Esophagus squamous epithelium (tissue), 5 donors: Measurements from ENCODE around the gene HMX3. TPM values are rescaled to one million over a fixed set of nuclear protein-coding genes. Genes with fewer than 3 reads are reported as not detected.

ENCODE experiments used
- DNase-seq: peaks from one replicate; lab custom pipeline; 2025; lab: John Stamatoyannopoulos, UW
- H3K27ac ChIP-seq, 4 donors: fragments of 200-600 bp; sonication (generic); one replicate each; pipeline ENCODE4 v1.5.1; 2016 to 2019; ENCODE audit warnings: mild to moderate bottlenecking in 1 of 4
- H3K27me3 ChIP-seq, 4 donors: fragments of 200-600 bp; sonication (generic); 1 replicate in 3 of 4; 2 replicates in 1 of 4; pipeline versions ENCODE4 v1.5.1 to v1.6.0; 2017 to 2021; ENCODE audit warnings: antibody characterized with exemption in 1 of 4
- H3K36me3 ChIP-seq, 3 donors: fragments of 200-600 bp; sonication (generic); one replicate each; pipeline ENCODE4 v1.5.1; 2016 to 2019
- H3K4me1 ChIP-seq, 3 donors: fragments of 200-600 bp; sonication (generic); one replicate each; pipeline ENCODE4 v1.5.1; 2017 to 2019
- H3K4me3 ChIP-seq, 4 donors: fragments of 200-600 bp; sonication (generic); 1 replicate in 3 of 4; 2 replicates in 1 of 4; pipeline ENCODE4 v1.5.1; 2016 to 2019; ENCODE audit warnings: mild to moderate bottlenecking in 2 of 4, moderate library complexity in 1 of 4
- H3K9me3 ChIP-seq, 3 donors: fragments of 200-600 bp; sonication (generic); one replicate each; pipeline ENCODE4 v1.5.1; 2016 to 2019
- CTCF ChIP-seq, 6 experiments: fragments of 450-650 bp in 4 of 6; fragments of 200-600 bp in 2 of 6; sonication (generic) in 2 of 6; IDR thresholded peaks; one replicate each; pipeline ENCODE4 v1.5.1; 2016 to 2019; ENCODE audit warnings: antibody characterized with exemption in 6 of 6, mild to moderate bottlenecking in 4 of 6, moderate library complexity in 4 of 6
- POLR2A ChIP-seq, 4 donors: fragments of 450-650 bp; IDR thresholded peaks; one replicate each; pipeline ENCODE4 v1.6.1; 2017; ENCODE audit warnings: antibody characterized with exemption in 4 of 4, mild to moderate bottlenecking in 4 of 4, moderate library complexity in 3 of 4
- WGBS, 2 donors: methylation state at CpG; one replicate each; pipeline ENCODE4 v1.1.5; 2018; 5-methylcytosine and 5-hydroxymethylcytosine counted together
- intact Hi-C: fragments of 100-400 bp; cut with DNase I; formaldehyde crosslinking; loops from one replicate; pipeline ENCODE4 v1.15.0; 2022
- total RNA-seq, 4 donors: library from RNA; depleted of rRNA; stranded (reverse); fragments of >200 nt; gene quantifications; one replicate each; pipeline ENCODE4 v1.1.0, GENCODE V29; 2016
- donor health status: DM: yes; HTN: yes; CAD: no.

The HMX3 gene
- total RNA-seq, 4 donors from 2014 or later, result not detected

- H3K4me1 ChIP-seq, result peaks cover 0 to 5% (median 0%) of the 10 kb centered on the region in 3 donors
- intact Hi-C loops, result no loop called here
- TF ChIP-seq CTCF (IDR thresholded peaks at IDR 0.05) (no peak), POLR2A (IDR thresholded peaks at IDR 0.05) (no peak)
- H3K4me3 ChIP-seq, result no peak overlapping the region
- peaks cover 0 to 10% (median 0%) of the 10 kb centered on the region in 4 donors for H3K27me3 ChIP-seq
- no CpG with 5 or more reads among the region's 2 CpGs for WGBS, 2 donors
- no peak for DNase-seq
- H3K36me3 ChIP-seq, result no peaks in the 10 kb centered on the region
- H3K9me3 ChIP-seq, result no peaks in the 10 kb centered on the region
- H3K27ac ChIP-seq, result no peak overlapping the region
Measured at GRCh38 chr10:123102673-123103072, 33.1 kb upstream of the HMX3 start.

GRCh38 chr10:123103944-123104343, 31.8 kb upstream of the HMX3 start:
- Histone ChIP-seq H3K27me3 (peaks cover 0 to 10% (median 0%) of the 10 kb centered on the region in 4 donors), H3K4me3 (no peak overlapping the region), H3K27ac (no peak overlapping the region), H3K4me1 (peaks cover 0 to 5% (median 0%) of the 10 kb centered on the region in 3 donors), H3K36me3 (no peaks in the 10 kb centered on the region), H3K9me3 (no peaks in the 10 kb centered on the region)
- DNase-seq, result no peak
- TF ChIP-seq POLR2A (IDR thresholded peaks at IDR 0.05) (no peak), CTCF (IDR thresholded peaks at IDR 0.05) (no peak)
- 26 to 28% methylated on average over 5 of the region's 9 CpGs for WGBS, 2 donors
- intact Hi-C loops, result no loop called here

GRCh38 chr10:123109466-123109865, 26.3 kb upstream of the HMX3 start:
- intact Hi-C loops, result no loop called here
- Histone ChIP-seq H3K9me3 (no peaks in the 10 kb centered on the region), H3K36me3 (no peaks in the 10 kb centered on the region), H3K27me3 (peaks cover 0 to 42% (median 0%) of the 10 kb centered on the region in 4 donors), H3K4me1 (no peaks in the 10 kb centered on the region), H3K4me3 (no peak overlapping the region), H3K27ac (no peak overlapping the region)
- TF ChIP-seq POLR2A (IDR thresholded peaks at IDR 0.05) (no peak), CTCF (IDR thresholded peaks at IDR 0.05) (no peak)
- DNase-seq, result no peak
- WGBS, 2 donors, result 37 to 62% methylated on average over 6 of the region's 7 CpGs

- H3K27me3 ChIP-seq, result peaks cover 0 to 76% (median 0%) of the 10 kb centered on the region in 4 donors
- no peak for TF ChIP-seq CTCF (IDR thresholded peaks at IDR 0.05)
- TF ChIP-seq POLR2A (IDR thresholded peaks at IDR 0.05), result no peak
- no peaks in the 10 kb centered on the region for H3K9me3 ChIP-seq
- intact Hi-C loops, result no loop called here
- no peaks in the 10 kb centered on the region for H3K36me3 ChIP-seq
- H3K4me1 ChIP-seq, result no peaks in the 10 kb centered on the region
- H3K27ac ChIP-seq, result no peak overlapping the region
- 16 to 23% methylated on average over 4 to 10 of the region's 26 CpGs for WGBS, 2 donors
- H3K4me3 ChIP-seq, result no peak overlapping the region
- no peak for DNase-seq
Measured at GRCh38 chr10:123117644-123118417, 17.9 kb upstream of the HMX3 start.

- Histone ChIP-seq H3K27ac (no peak overlapping the region), H3K4me1 (no peaks in the 10 kb centered on the region), H3K4me3 (no peak overlapping the region), H3K9me3 (no peaks in the 10 kb centered on the region), H3K36me3 (no peaks in the 10 kb centered on the region), H3K27me3 (peaks cover 0 to 77% (median 0%) of the 10 kb centered on the region in 4 donors)
- no peak for TF ChIP-seq CTCF (IDR thresholded peaks at IDR 0.05)
- TF ChIP-seq POLR2A (IDR thresholded peaks at IDR 0.05), result no peak
- WGBS, 2 donors, result 50 to 74% methylated on average over 4 to 7 of the region's 8 CpGs
- intact Hi-C loops, result no loop called here
- DNase-seq, result no peak
Measured at GRCh38 chr10:123119081-123119480, 16.7 kb upstream of the HMX3 start.
